GM06990 (cell line): ENCODE measurements around the gene WWP2.

ENCODE experiments used
- DNase-seq: peaks from one replicate; pipeline ENCODE4 v3.0.0-alpha.2; 2011; ENCODE audit not compliant: insufficient read length; ENCODE audit errors: extremely low read depth
- H3K27me3 ChIP-seq: replicated peaks from 2 replicates; pipeline ENCODE4 v1.6.0; 2011; ENCODE audit warnings: low read length; ENCODE audit not compliant: control insufficient read depth, insufficient read depth
- H3K36me3 ChIP-seq: 2 replicates; pipeline ENCODE4 v1.5.1; 2011; ENCODE audit warnings: low read length; ENCODE audit not compliant: control insufficient read depth, insufficient read depth
- H3K4me3 ChIP-seq: replicated peaks from 2 replicates; pipeline ENCODE4 v1.5.1; 2011; ENCODE audit warnings: low read depth, mild to moderate bottlenecking, control low read depth, low read length
- CTCF ChIP-seq: IDR thresholded peaks from 2 replicates; pipeline ENCODE4 v1.5.1; 2011; ENCODE audit warnings: low read length, control low read depth, mild to moderate bottlenecking, inconsistent platforms; ENCODE audit not compliant: insufficient read depth, poor library complexity, severe bottlenecking

Gene WWP2

DNA sequence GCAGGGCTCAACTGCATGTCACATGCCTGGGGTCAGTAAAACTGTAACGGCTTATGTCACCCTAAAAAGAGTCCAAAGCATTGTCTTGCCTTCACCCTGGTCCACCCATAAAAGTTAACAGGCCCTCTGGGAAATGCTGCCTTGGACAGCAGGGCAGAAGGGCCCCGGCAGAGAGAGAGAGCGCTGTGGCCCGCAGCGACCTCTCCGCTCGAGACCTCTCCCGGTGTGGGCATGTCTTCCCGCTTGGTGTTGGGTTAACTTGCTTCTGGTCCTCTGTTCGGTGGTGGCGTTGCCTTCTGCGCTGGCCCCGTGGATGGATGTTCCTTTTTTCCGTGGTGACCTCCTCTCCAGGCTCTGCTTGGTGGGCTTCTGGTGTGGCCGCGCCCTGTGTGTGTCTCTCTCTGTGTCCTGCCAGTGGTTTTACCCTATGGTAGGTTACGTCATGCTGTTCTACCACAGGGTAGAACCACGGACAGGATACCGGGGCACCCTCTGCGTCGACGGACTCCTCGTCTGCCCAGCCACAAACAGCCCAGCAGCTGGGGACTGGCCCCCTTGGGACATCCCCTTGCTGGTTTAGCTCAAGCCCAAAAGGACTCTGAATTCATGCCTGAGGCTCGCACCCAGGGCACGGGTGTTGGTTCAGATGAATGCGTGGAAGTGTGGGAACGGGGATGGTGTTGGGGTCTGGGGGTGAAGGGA, 170.7 kb downstream of the WWP2 start:
- no peak for DNase-seq
- Histone ChIP-seq H3K4me3 (no peak overlapping the region), H3K36me3 (peaks cover 27% of the 10 kb centered on the region), H3K27me3 (no peaks in the 10 kb centered on the region)
- no peak for TF ChIP-seq CTCF

DNA sequence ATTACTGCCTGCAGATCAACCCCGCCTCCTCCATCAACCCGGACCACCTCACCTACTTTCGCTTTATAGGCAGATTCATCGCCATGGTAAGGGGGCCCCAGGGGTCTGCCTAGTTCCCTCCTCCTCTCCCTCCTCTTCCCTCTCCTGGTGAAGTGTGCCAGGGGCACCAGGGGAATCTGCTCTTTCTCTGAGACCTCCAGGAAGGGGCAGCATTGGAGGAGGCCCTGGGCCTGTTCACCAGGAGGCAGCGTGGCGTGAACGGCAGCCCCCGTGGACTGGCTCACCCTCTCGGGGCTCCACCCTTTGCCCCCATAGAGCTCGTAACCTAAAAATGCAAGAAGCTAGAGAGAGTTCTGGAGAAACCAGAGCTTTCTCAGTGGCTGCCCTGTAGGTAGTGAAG, 171.9 kb downstream of the WWP2 start:
- peaks cover 27% of the 10 kb centered on the region for H3K36me3 ChIP-seq
- no peak for TF ChIP-seq CTCF
- H3K27me3 ChIP-seq: no peaks in the 10 kb centered on the region
- DNase-seq: no peak
- H3K4me3 ChIP-seq: no peak overlapping the region

DNA sequence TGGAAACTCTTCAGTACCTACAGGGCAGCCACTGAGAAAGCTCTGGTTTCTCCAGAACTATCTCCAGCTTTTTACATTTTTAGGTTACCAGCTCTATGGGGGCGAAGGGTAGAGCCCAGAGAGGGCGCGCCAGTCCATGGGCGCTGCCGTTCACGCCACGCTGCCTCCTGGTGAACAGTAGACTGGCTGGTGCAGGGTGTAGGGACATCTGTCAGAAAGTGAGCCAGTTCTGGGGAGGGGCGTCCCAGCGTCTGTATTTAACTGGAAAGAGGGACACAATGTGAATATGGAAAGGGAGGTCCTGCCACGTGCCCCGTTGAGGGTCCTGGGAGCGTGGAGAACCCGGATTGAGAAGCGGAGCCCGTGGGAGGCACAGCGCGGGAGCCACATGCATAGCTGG, 172.6 kb downstream of the WWP2 start:
- no peak overlapping the region for H3K4me3 ChIP-seq
- no peaks in the 10 kb centered on the region for H3K27me3 ChIP-seq
- H3K36me3 ChIP-seq: peaks cover 29% of the 10 kb centered on the region
- TF ChIP-seq CTCF: no peak
- no peak for DNase-seq

GRCh38 chr16:69935278-69935711, 173.2 kb downstream of the WWP2 start:
- no peak for DNase-seq
- Histone ChIP-seq H3K4me3 (no peak overlapping the region), H3K27me3 (no peaks in the 10 kb centered on the region), H3K36me3 (peaks cover 33% of the 10 kb centered on the region)
- no peak for TF ChIP-seq CTCF

GRCh38 chr16:69935740-69936139, 173.6 kb downstream of the WWP2 start:
- Histone ChIP-seq H3K4me3 (no peak overlapping the region), H3K36me3 (peaks cover 35% of the 10 kb centered on the region), H3K27me3 (no peaks in the 10 kb centered on the region)
- no peak for DNase-seq
- no peak for TF ChIP-seq CTCF

DNA sequence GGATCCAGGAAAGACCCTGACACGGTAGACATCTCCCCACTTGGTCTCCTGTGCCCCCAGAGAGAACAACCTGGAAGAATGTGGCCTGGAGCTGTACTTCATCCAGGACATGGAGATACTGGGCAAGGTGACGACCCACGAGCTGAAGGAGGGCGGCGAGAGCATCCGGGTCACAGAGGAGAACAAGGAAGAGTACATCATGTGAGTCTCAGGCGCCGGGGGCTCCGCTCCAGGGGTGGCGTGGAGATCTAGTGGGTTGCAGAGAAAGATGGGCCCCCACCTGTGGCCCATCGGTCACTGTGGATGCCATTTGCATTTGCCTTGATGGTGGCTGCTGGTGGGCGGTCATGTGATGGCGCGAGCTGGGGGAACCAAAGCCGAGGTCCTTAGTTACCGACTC, 174.1 kb downstream of the WWP2 start:
- H3K36me3 ChIP-seq: peaks cover 36% of the 10 kb centered on the region
- no peak for TF ChIP-seq CTCF
- H3K4me3 ChIP-seq: no peak overlapping the region
- H3K27me3 ChIP-seq: no peaks in the 10 kb centered on the region
- no peak for DNase-seq
